Myometrial cell (primary cell): ENCODE results near the gene SIGLEC6. TPM values are rescaled to one million over a fixed set of nuclear protein-coding genes. Genes with fewer than 3 reads are reported as not detected.

Experiments used
- total RNA-seq: library from RNA; depleted of rRNA; stranded (reverse); fragments of >200 nt; gene quantifications from 2 replicates; pipeline ENCODE4 v1.2.3, GENCODE V29; 2015

The SIGLEC6 gene
- total RNA-seq, result not detected in 2 replicates

DNA sequence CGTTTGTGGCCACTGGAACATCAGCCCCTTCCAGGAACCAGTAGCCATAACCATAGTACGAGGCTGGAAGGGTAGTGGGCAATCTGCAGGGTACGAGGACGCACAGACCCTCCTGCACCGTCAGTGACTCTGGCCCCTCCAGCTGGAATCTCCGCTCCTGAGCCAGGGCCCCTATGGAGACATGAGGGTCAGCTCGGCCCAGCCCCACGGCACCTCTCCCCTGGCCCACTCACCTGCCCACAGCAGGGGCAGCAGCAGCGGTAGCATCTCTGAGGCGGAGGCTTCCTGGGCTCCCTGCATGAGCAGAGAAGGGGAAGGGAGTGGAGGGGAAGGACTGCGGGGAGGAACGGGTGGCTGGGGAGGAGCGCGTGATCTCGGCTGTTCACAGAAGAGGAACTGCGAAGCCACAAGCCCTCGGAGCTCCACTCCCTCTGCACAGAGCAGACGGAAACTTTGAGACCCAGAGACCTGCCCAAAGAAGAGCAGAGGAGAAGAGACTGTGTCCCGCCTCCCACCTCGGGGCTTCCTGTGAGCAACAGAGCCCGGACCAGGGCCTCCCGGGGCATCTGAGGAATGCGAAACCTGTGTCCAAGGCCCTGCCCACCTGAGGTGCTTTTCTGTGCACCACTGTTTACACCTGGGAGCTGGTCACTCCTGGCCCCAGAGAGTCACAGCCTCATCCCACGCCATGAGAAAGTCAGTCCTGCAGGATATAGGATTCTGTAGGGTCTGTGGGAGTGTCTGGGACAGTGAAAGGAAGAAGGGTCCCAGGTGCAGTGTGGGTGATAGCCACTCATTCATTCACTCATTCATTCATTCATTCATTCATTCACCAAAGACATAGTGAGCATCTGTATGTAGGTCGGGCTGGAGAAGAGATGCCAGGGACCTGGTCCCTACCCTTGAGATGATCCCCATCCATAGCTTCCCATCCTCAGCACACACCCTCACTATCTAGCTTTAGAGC is at the start of gene SIGLEC6:
Gene SIGLEC6, minus strand, starts transcription at position 322 of the 967 bp plus-strand sequence. Its CDS starts 22 bp downstream, at position 300.

DNA sequence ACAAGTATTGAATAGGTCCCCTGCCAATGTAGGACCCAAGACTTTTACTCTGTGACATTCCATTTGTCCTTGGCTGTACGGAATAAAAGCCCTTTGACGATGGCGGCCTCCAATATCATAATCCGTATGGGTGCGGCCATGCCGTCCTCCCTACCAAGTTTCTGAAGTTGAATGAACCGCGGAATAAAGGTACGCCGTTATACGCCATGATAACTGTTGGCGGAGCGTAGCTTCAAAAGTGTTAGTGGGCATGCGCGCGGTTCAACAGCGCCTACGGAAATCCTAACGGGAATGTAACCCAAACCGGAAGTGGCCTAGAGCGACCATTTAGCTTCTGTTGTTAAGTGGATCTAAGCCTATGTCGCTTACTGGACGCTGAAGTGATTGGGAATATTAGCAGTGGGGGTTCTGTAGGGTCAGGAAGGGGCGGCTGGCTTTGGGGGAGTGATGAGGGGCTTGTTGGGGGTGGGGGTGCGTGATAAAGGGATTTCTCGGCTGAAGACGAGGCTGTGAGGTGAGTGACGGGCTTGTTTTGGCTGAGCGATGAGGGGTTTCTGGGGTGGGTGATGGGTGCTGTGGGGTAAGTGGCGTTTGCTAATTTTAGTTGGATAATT is 39.6 kb upstream of the SIGLEC6 start, which contains the start of gene ZNF175:
Gene ZNF175, plus strand, starts transcription at position 322 of the 614 bp plus-strand sequence. CDS start 2,047 bp downstream, outside the sequence.

DNA sequence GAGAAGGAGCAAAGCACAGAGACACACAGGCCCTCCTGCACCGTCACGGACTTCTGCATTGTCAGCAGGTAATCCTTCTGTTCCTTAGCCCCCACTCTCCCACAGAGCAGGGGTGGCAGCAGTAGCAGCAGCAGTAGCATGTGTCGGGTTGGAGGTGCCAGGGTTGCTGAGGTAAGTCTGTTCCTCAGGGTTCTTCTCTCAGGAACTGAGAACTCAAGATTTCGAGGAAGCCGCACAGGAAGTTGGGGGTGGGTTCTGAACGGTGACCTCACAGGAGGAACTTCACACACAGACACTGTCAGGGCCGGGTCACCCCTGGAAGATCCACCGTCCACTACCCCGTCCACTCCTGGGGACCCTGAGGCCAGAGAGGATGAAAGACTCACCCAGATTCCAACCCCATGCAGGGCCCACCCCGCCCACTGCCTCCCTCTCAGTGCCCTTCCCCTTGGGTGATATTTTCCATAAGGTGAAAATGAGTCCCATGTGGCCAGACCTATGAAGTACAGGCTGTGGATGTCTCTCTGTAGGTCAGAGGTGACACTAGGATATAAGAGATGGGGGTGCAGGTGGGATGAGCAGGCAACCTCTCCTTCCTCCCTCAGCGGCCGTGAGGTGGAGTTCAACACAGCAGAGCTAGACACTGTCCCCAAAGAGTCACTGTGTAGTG is 29.7 kb downstream of the SIGLEC6 start, which contains the start of gene SIGLEC12:
Gene SIGLEC12, minus strand, starts transcription at position 207 of the 670 bp plus-strand sequence. Its CDS starts 67 bp downstream, at position 140.

DNA sequence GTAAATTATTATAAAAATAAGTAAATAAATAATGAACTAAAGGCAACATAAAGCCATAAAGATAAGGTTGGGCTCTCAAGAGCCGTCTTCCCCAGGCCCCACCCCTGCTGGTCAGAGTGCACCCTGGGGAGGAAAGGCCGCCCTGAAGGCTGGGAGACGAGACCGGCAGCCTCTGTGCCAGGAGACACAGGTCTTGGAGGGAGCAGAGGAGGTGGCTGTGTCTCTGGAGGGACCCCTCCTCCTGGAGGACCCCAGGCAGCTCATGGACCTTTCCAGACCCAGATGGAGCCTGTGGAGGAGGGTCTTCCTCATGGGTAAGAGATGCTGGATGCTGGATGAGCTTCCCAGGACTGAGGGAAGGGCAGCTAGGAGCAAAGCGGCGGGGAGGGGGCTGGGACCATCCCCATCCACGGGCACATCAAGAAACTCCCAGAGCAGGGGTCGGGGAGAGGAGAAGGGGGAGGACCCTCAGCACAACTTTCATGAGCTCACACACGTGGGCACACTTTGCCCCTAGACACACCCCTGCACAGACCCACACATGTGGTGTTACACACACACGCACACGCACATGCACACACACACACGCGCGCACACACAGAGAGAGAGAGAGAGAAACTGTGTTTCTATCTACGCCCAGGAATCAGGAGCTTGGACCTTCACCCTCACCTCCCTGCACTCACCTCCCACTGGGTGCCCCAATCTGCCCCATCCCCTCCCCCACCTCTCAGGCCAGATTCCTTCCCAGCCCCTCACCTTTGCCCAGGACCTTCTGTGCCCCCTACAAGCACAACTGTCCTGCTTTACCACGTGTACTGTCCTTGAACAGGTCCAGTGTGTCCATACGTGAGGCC is 52.9 kb downstream of the SIGLEC6 start, which contains the start of gene CEACAM18:
Gene CEACAM18, plus strand, starts transcription at position 159 of the 854 bp plus-strand sequence.

Other genes with a start within 250 kb of the SIGLEC6 start
- gene IGLON5, start 220.0 kb downstream of the SIGLEC6 start, total RNA-seq, result not detected in 2 replicates
- gene VSIG10L, start 189.5 kb downstream of the SIGLEC6 start, total RNA-seq, result 0.29 and 0.35 TPM in 2 replicates
- 105 and 157 TPM in 2 replicates for gene ETFB, start 165.3 kb downstream of the SIGLEC6 start, total RNA-seq
- not detected in 2 replicates for gene CLDND2, start 162.7 kb downstream of the SIGLEC6 start, total RNA-seq
- gene NKG7, start 159.0 kb downstream of the SIGLEC6 start, total RNA-seq, result not detected in 2 replicates
- gene LIM2, start 143.7 kb downstream of the SIGLEC6 start, total RNA-seq, result not detected in 2 replicates
- not detected in 2 replicates for gene C19orf84, start 141.1 kb downstream of the SIGLEC6 start, total RNA-seq
- not detected in 2 replicates for gene SIGLEC10, start 114.0 kb downstream of the SIGLEC6 start, total RNA-seq
- gene SIGLEC8, start 73.2 kb downstream of the SIGLEC6 start, total RNA-seq, result not detected in 2 replicates
- not detected in 2 replicates for gene CEACAM18, start 53.1 kb downstream of the SIGLEC6 start, total RNA-seq
- gene SIGLEC12, start 29.9 kb downstream of the SIGLEC6 start, total RNA-seq, result not detected in 2 replicates
- gene ZNF175, start 39.6 kb upstream of the SIGLEC6 start, total RNA-seq, result 1.2 and 5.0 TPM in 2 replicates
- gene SIGLEC5, start 98.7 kb upstream of the SIGLEC6 start, total RNA-seq, result not detected in 2 replicates
- not detected in 2 replicates for gene SIGLEC14, start 115.2 kb upstream of the SIGLEC6 start, total RNA-seq
- gene SPACA6, start 161.7 kb upstream of the SIGLEC6 start, total RNA-seq, result 4.0 and 21.4 TPM in 2 replicates
- gene HAS1, start 192.3 kb upstream of the SIGLEC6 start, total RNA-seq, result not detected in 2 replicates
- not detected in 2 replicates for gene FPR1, start 220.2 kb upstream of the SIGLEC6 start, total RNA-seq
- not detected in 2 replicates for gene FPR2, start 229.5 kb upstream of the SIGLEC6 start, total RNA-seq